B cell (primary cell): Measurements from ENCODE around the gene FAM168B. TPM values are rescaled to one million over a fixed set of nuclear protein-coding genes. Genes with fewer than 3 reads are reported as not detected.

ENCODE experiments used
- ATAC-seq: fragments of 200-7000 bp; cut with Tn5 transposase; one replicate; pipeline ENCODE4 v1.10.0; 2021; ENCODE audit warnings: low read depth, mild to moderate bottlenecking, moderate number of reproducible peaks, moderate library complexity
- CTCF ChIA-PET: fragments of 350-600 bp; sonication (Branson Sonifier 250); formaldehyde crosslinking; loops from one replicate; lab custom pipeline; 2021; ENCODE audit warnings: antibody characterized with exemption, inconsistent platforms; lab: Charles Lee
- POLR2A ChIA-PET: fragments of 350-600 bp; sonication (Branson Sonifier 250); formaldehyde crosslinking; loops from one replicate; lab custom pipeline; 2021; ENCODE audit warnings: antibody characterized with exemption; lab: Charles Lee
- DNase-seq: peaks from one replicate; pipeline ENCODE4 v3.0.0; 2013
- H2AFZ ChIP-seq: 2 replicates; pipeline ENCODE4 v1.6.1; 2012; ENCODE audit warnings: mild to moderate bottlenecking, low read depth, low read length; ENCODE audit not compliant: insufficient read depth, poor library complexity, severe bottlenecking
- H3K27ac ChIP-seq, 2 donors: 1 replicate in 1 of 2; 2 replicates in 1 of 2; pipeline ENCODE4 v1.5.1; 2012 to 2013; ENCODE audit warnings: low read length in 2 of 2, mild to moderate bottlenecking in 2 of 2, moderate library complexity in 1 of 2
- H3K27me3 ChIP-seq, 4 experiments: fragments of 200-600 bp in 1 of 4; sonication (generic) in 1 of 4; replicated peaks in 1 of 4; 1 replicate in 2 of 4; 2 replicates in 2 of 4; pipeline versions ENCODE4 v1.6.1 to v1.7.0; 2013 to 2016; ENCODE audit warnings: low read length in 3 of 4, mild to moderate bottlenecking in 2 of 4, mixed read lengths in 1 of 4, moderate library complexity in 1 of 4; ENCODE audit not compliant: insufficient read depth in 4 of 4, control insufficient read depth in 3 of 4; ENCODE audit errors: control extremely low read depth in 1 of 4
- H3K36me3 ChIP-seq, 2 experiments: replicated peaks in 1 of 2; 1 replicate in 1 of 2; 2 replicates in 1 of 2; pipeline versions ENCODE4 v1.6.1 to v1.7.1; 2013; ENCODE audit warnings: low read length in 1 of 2; ENCODE audit not compliant: insufficient read depth in 2 of 2, control insufficient read depth in 1 of 2; ENCODE audit errors: control extremely low read depth in 1 of 2, extremely low read depth in 1 of 2
- H3K4me1 ChIP-seq, 2 donors: fragments of 200-600 bp in 1 of 2; sonication (generic) in 1 of 2; 1 replicate in 1 of 2; 2 replicates in 1 of 2; pipeline versions ENCODE4 v1.5.1 to v1.6.1; 2013 to 2017; ENCODE audit warnings: low read length in 2 of 2; ENCODE audit not compliant: control insufficient read depth in 2 of 2, insufficient read depth in 2 of 2
- H3K4me2 ChIP-seq: replicated peaks from 2 replicates; pipeline ENCODE3; 2012; ENCODE audit warnings: mild to moderate bottlenecking, low read depth, low read length; ENCODE audit not compliant: poor library complexity, severe bottlenecking
- H3K4me3 ChIP-seq, 5 experiments: fragments of 200-600 bp in 1 of 5; sonication (generic) in 1 of 5; 1 replicate in 3 of 5; 2 replicates in 2 of 5; pipeline versions ENCODE4 v1.5.1 to v1.7.0; 2011 to 2016; ENCODE audit warnings: low read length in 4 of 5, mild to moderate bottlenecking in 4 of 5, low read depth in 2 of 5, control low read depth in 1 of 5, moderate library complexity in 1 of 5; ENCODE audit not compliant: insufficient read depth in 1 of 5; ENCODE audit errors: control extremely low read depth in 1 of 5, extremely low read depth in 1 of 5
- H3K79me2 ChIP-seq: fragments of 200-600 bp; sonication (generic); one replicate; pipeline ENCODE4 v1.6.0; 2016; ENCODE audit warnings: low read length; ENCODE audit not compliant: control insufficient read depth, insufficient read depth
- H3K9ac ChIP-seq: fragments of 200-600 bp; sonication (generic); 2 replicates; pipeline ENCODE4 v1.6.1; 2017; ENCODE audit warnings: mild to moderate bottlenecking, low read length, moderate library complexity
- H3K9me3 ChIP-seq, 3 donors: one replicate each; pipeline versions ENCODE4 v1.6.1 to v1.7.1; 2013; ENCODE audit warnings: low read length in 2 of 3; ENCODE audit not compliant: control insufficient read depth in 2 of 3, insufficient read depth in 1 of 3; ENCODE audit errors: control extremely low read depth in 1 of 3
- H4K20me1 ChIP-seq: 2 replicates; pipeline ENCODE4 v1.6.0; 2012; ENCODE audit warnings: mild to moderate bottlenecking, low read length; ENCODE audit not compliant: insufficient read depth, control insufficient read depth, poor library complexity, severe bottlenecking
- H3K27ac Mint-ChIP-seq: one replicate; pipeline ENCODE4 v1.8.0; 2021; ENCODE audit warnings: mixed read lengths
- H3K27me3 Mint-ChIP-seq: one replicate; pipeline ENCODE4 v1.8.0; 2021; ENCODE audit warnings: mixed read lengths
- H3K4me1 Mint-ChIP-seq: one replicate; pipeline ENCODE4 v1.8.0; 2021; ENCODE audit warnings: mixed read lengths
- H3K4me3 Mint-ChIP-seq: one replicate; pipeline ENCODE4 v1.8.0; 2021; ENCODE audit warnings: mixed read lengths
- H3K9me3 Mint-ChIP-seq: one replicate; pipeline ENCODE4 v1.8.0; 2022; ENCODE audit warnings: mixed read lengths; ENCODE audit not compliant: insufficient read depth
- CTCF ChIP-seq: fragments of 200-600 bp; IDR thresholded peaks from one replicate; pipeline ENCODE4 v1.8.0; 2022; ENCODE audit warnings: antibody characterized with exemption, mild to moderate bottlenecking
- EZH2 ChIP-seq: IDR thresholded peaks from 2 replicates; pipeline ENCODE4 v1.6.1; 2012; ENCODE audit warnings: borderline replicate concordance, low read depth, mild to moderate bottlenecking, moderate library complexity, low read length; ENCODE audit not compliant: insufficient read depth, poor library complexity, severe bottlenecking
- WGBS: methylation state at CpG from one replicate; pipeline ENCODE4 v1.1.5; 2013; ENCODE audit warnings: missing lambda C conversion rate; ENCODE audit not compliant: insufficient coverage; 5-methylcytosine and 5-hydroxymethylcytosine counted together
- intact Hi-C: fragments of 100-400 bp; cut with micrococcal nuclease; formaldehyde crosslinking; loops from one replicate; pipeline ENCODE4 v1.10.0; 2022
- polyA plus RNA-seq: library from polyadenylated mRNA; depleted of rRNA; stranded (reverse); fragments of >200 nt; gene quantifications from 2 replicates; pipeline ENCODE4 v1.2.3, GENCODE V29; 2012
- total RNA-seq, 2 donors: library from RNA; stranded (reverse); fragments of 120-200 nt in 1 of 2; gene quantifications; 1 replicate in 1 of 2; 2 replicates in 1 of 2; pipeline versions ENCODE4 v1.2.3 to v1.2.4, GENCODE V29; 2013 to 2022

Gene FAM168B
- total and polyA plus RNA-seq, 2 donors (not counting 1 experiment from before 2014, with no cell fraction given) = 38.6 to 70.5 TPM

GRCh38 chr2:131122496-131122895 is 29.2 kb upstream of the FAM168B start:
- H3K4me3 Mint-ChIP-seq = no peak overlapping the region
- Histone ChIP-seq H3K9me3 (no peaks in the 10 kb centered on the region), H3K4me3 (no peak overlapping the region), H3K27me3 (no peaks in the 10 kb centered on the region), H3K9ac (no peak overlapping the region), H4K20me1 (peaks cover 44% of the 10 kb centered on the region), H3K4me1 (no peaks in the 10 kb centered on the region), H3K36me3 (peaks cover 12 to 48% of the 10 kb centered on the region in 2 experiments), H3K79me2 (peaks cover 50% of the 10 kb centered on the region), H2AFZ (no peak overlapping the region), H3K27ac (no peak overlapping the region), H3K4me2 (no peak overlapping the region)
- TF ChIP-seq EZH2 = no peak
- TF ChIP-seq CTCF = no peak
- H3K27me3 Mint-ChIP-seq = no peaks in the 10 kb centered on the region
- WGBS = 100% methylated on average over 4 of the region's 4 CpGs
- DNase-seq (no peak), ATAC-seq (no peak)
- ChIA-PET POLR2A (no interaction called here), CTCF (no interaction called here)
- no peaks in the 10 kb centered on the region for H3K9me3 Mint-ChIP-seq
- H3K27ac Mint-ChIP-seq = no peak overlapping the region
- intact Hi-C loops = no loop called here
- H3K4me1 Mint-ChIP-seq = peaks cover 6% of the 10 kb centered on the region

- no peak overlapping the region for H3K27ac ChIP-seq
- ChIA-PET POLR2A (no interaction called here), CTCF (no interaction called here)
- no peaks in the 10 kb centered on the region for H3K27me3 ChIP-seq
- TF ChIP-seq CTCF = no peak
- TF ChIP-seq EZH2 = no peak
- H3K9me3 ChIP-seq = no peaks in the 10 kb centered on the region
- H2AFZ ChIP-seq = no peak overlapping the region
- no peak for ATAC-seq
- 97% methylated on average over 3 of the region's 4 CpGs for WGBS
- no peak for DNase-seq
- peaks cover 7 to 42% of the 10 kb centered on the region in 2 experiments for H3K36me3 ChIP-seq
- H3K4me1 ChIP-seq = no peaks in the 10 kb centered on the region
- H3K4me2 ChIP-seq = no peak overlapping the region
- Mint-ChIP-seq H3K27ac (no peak overlapping the region), H3K4me3 (no peak overlapping the region), H3K9me3 (no peaks in the 10 kb centered on the region), H3K27me3 (no peaks in the 10 kb centered on the region), H3K4me1 (peaks cover 6% of the 10 kb centered on the region)
- H3K79me2 ChIP-seq = peaks cover 61% of the 10 kb centered on the region
- no peak overlapping the region for H3K4me3 ChIP-seq
- no peak overlapping the region for H3K9ac ChIP-seq
- intact Hi-C loops = no loop called here
- H4K20me1 ChIP-seq = peaks cover 52% of the 10 kb centered on the region
Observed at GRCh38 chr2:131121464-131121863, 28.2 kb upstream of the FAM168B start.
